ENCODE measurements around the gene NID1. TPM values are rescaled to one million over a fixed set of nuclear protein-coding genes. Genes with fewer than 3 reads are reported as not detected.
"Not testable (repeated sequence)": the region's sequence is repeated elsewhere in the genome, so short reads cannot be mapped to it uniquely, and the experiment has no call there.

NID1 gene
- total RNA-seq, 4 donors from 2014 or later, result 27.9 to 48.4 (median 32.3) TPM

- no peak overlapping the region for H3K4me3 ChIP-seq
- WGBS, result 95% methylated on average over 5 of the region's 5 CpGs
- H3K27me3 ChIP-seq, result no peaks in the 10 kb centered on the region
- peaks cover 14% of the 10 kb centered on the region for H3K4me1 ChIP-seq
- H3K9me3 ChIP-seq, result no peaks in the 10 kb centered on the region
- no peaks in the 10 kb centered on the region for H3K36me3 ChIP-seq
- TF ChIP-seq POLR2A (IDR thresholded peaks at IDR 0.05) (no peak), EP300 (IDR thresholded peaks at IDR 0.05) (no peak), POLR2AphosphoS5 (IDR thresholded peaks at IDR 0.05) (no peak)
- TF ChIP-seq, protein P1, sequence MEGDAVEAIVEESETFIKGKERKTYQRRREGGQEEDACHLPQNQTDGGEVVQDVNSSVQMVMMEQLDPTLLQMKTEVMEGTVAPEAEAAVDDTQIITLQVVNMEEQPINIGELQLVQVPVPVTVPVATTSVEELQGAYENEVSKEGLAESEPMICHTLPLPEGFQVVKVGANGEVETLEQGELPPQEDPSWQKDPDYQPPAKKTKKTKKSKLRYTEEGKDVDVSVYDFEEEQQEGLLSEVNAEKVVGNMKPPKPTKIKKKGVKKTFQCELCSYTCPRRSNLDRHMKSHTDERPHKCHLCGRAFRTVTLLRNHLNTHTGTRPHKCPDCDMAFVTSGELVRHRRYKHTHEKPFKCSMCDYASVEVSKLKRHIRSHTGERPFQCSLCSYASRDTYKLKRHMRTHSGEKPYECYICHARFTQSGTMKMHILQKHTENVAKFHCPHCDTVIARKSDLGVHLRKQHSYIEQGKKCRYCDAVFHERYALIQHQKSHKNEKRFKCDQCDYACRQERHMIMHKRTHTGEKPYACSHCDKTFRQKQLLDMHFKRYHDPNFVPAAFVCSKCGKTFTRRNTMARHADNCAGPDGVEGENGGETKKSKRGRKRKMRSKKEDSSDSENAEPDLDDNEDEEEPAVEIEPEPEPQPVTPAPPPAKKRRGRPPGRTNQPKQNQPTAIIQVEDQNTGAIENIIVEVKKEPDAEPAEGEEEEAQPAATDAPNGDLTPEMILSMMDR (IDR thresholded peaks at IDR 0.05), result no peak
- DNase-seq (ENCODE audit: low spot score in 2 of 2), result no peak
- no peak overlapping the region for H3K27ac ChIP-seq
Observed at GRCh38 chr1:235968831-235969230, 96.1 kb downstream of the NID1 start.

GRCh38 chr1:235966134-235966533 lies 98.8 kb downstream of the NID1 start:
- not testable (repeated sequence) for DNase-seq (ENCODE audit: low spot score in 2 of 2); H3K9me3 ChIP-seq; H3K36me3 ChIP-seq; H3K27ac ChIP-seq; H3K4me1 ChIP-seq; H3K27me3 ChIP-seq; H3K4me3 ChIP-seq
- WGBS, result 79% methylated on average over 5 of the region's 5 CpGs

GRCh38 chr1:235960809-235961208 lies 104.1 kb downstream of the NID1 start:
- TF ChIP-seq EP300 (IDR thresholded peaks at IDR 0.05) (no peak), POLR2AphosphoS5 (IDR thresholded peaks at IDR 0.05) (no peak), POLR2A (IDR thresholded peaks at IDR 0.05) (no peak)
- TF ChIP-seq, protein P1 (IDR thresholded peaks at IDR 0.05), result no peak
- H3K4me3 ChIP-seq, result no peak overlapping the region
- peaks cover 3% of the 10 kb centered on the region for H3K4me1 ChIP-seq
- 54% methylated on average over 4 of the region's 4 CpGs for WGBS
- H3K27me3 ChIP-seq, result no peaks in the 10 kb centered on the region
- no peaks in the 10 kb centered on the region for H3K36me3 ChIP-seq
- H3K27ac ChIP-seq, result no peak overlapping the region
- DNase-seq (ENCODE audit: low spot score in 2 of 2), result no peak
- H3K9me3 ChIP-seq, result no peaks in the 10 kb centered on the region

- DNase-seq (ENCODE audit: low spot score in 2 of 2), result no peak
- H3K36me3 ChIP-seq, result no peaks in the 10 kb centered on the region
- no peak overlapping the region for H3K27ac ChIP-seq
- whole genome bisulfite sequencing, result 92% methylated on average over 12 of the region's 12 CpGs
- no peak overlapping the region for H3K4me3 ChIP-seq
- peaks cover 10% of the 10 kb centered on the region for H3K4me1 ChIP-seq
- H3K27me3 ChIP-seq, result no peaks in the 10 kb centered on the region
- H3K9me3 ChIP-seq, result no peaks in the 10 kb centered on the region
- TF ChIP-seq EP300 (IDR thresholded peaks at IDR 0.05) (no peak), POLR2A (IDR thresholded peaks at IDR 0.05) (no peak), POLR2AphosphoS5 (IDR thresholded peaks at IDR 0.05) (no peak)
- TF ChIP-seq, protein P1 (IDR thresholded peaks at IDR 0.05), result no peak
Observed at GRCh38 chr1:235958021-235958420, 106.9 kb downstream of the NID1 start.

- DNase-seq (ENCODE audit: low spot score in 2 of 2), result no peak
- Histone ChIP-seq H3K9me3 (no peaks in the 10 kb centered on the region), H3K36me3 (no peaks in the 10 kb centered on the region), H3K27ac (no peak overlapping the region), H3K4me3 (no peak overlapping the region), H3K27me3 (no peaks in the 10 kb centered on the region), H3K4me1 (peaks cover 8% of the 10 kb centered on the region)
- 77% methylated on average over 4 of the region's 4 CpGs for WGBS
- TF ChIP-seq POLR2AphosphoS5 (IDR thresholded peaks at IDR 0.05) (no peak), EP300 (IDR thresholded peaks at IDR 0.05) (no peak), POLR2A (IDR thresholded peaks at IDR 0.05) (no peak)
- TF ChIP-seq, protein P1 (IDR thresholded peaks at IDR 0.05), result no peak
Observed at GRCh38 chr1:235955777-235956176, 109.1 kb downstream of the NID1 start.

All from suprapubic skin (tissue), 4 donors.